HEK293 (cell line): ENCODE results near the gene HLA-DMB.

Experiments
- IKZF3 ChIP-seq: fragments of 450-650 bp; IDR thresholded peaks from 2 replicates; pipeline ENCODE4 v1.5.0; 2018; ENCODE audit warnings: missing biosample characterization, mild to moderate bottlenecking, missing genetic modification characterization, moderate library complexity
- MEIS1 ChIP-seq: sonication (generic); formaldehyde crosslinking; IDR thresholded peaks from 2 replicates; pipeline ENCODE4 v1.8.1; 2022; ENCODE audit warnings: missing genetic modification reagents, mild to moderate bottlenecking, borderline replicate concordance
- SCRT2 ChIP-seq: fragments of 450-650 bp; formaldehyde crosslinking; IDR thresholded peaks from 2 replicates; pipeline ENCODE4 v1.5.1; 2016; ENCODE audit warnings: missing biosample characterization, missing genetic modification characterization
- TRIM28 ChIP-seq: IDR thresholded peaks from 2 replicates; pipeline ENCODE4 v1.6.1; 2011; ENCODE audit warnings: low read length, control low read depth, borderline replicate concordance
- ZBTB17 ChIP-seq: fragments of 450-650 bp; formaldehyde crosslinking; IDR thresholded peaks from 2 replicates; pipeline ENCODE4 v1.5.1; 2016; ENCODE audit warnings: missing biosample characterization, missing genetic modification characterization
- ZNF169 ChIP-seq: fragments of 450-650 bp; formaldehyde crosslinking; IDR thresholded peaks from 2 replicates; pipeline ENCODE4 v1.5.1; 2016; ENCODE audit warnings: missing biosample characterization, missing genetic modification characterization
- ZNF266 ChIP-seq: fragments of 450-650 bp; formaldehyde crosslinking; IDR thresholded peaks from 2 replicates; pipeline ENCODE4 v1.5.1; 2016; ENCODE audit warnings: missing biosample characterization, missing genetic modification characterization, low read depth
- ZNF600 ChIP-seq: fragments of 450-650 bp; formaldehyde crosslinking; IDR thresholded peaks from 2 replicates; pipeline ENCODE4 v1.5.1; 2016; ENCODE audit warnings: missing biosample characterization, missing genetic modification characterization
- ZNF629 ChIP-seq: fragments of 450-650 bp; formaldehyde crosslinking; IDR thresholded peaks from 2 replicates; pipeline ENCODE4 v1.5.1; 2017; ENCODE audit warnings: missing biosample characterization, missing genetic modification characterization
- ZNF654 ChIP-seq: fragments of 450-650 bp; formaldehyde crosslinking; IDR thresholded peaks from 2 replicates; pipeline ENCODE4 v1.5.1; 2016; ENCODE audit warnings: low read depth, missing biosample characterization, missing genetic modification characterization
- ZXDB ChIP-seq: fragments of 450-650 bp; formaldehyde crosslinking; IDR thresholded peaks from 2 replicates; pipeline ENCODE4 v1.5.1; 2016; ENCODE audit warnings: missing biosample characterization, missing genetic modification characterization
- TF ChIP-seq, protein P1 (sequence below): fragments of 450-650 bp; formaldehyde crosslinking; conservative IDR thresholded peaks from 2 replicates; pipeline ENCODE4 v1.5.1; 2016; ENCODE audit warnings: low read depth, missing biosample characterization, missing genetic modification characterization
- TF ChIP-seq, protein P2 (sequence below): fragments of 450-650 bp; formaldehyde crosslinking; IDR thresholded peaks from 2 replicates; pipeline ENCODE4 v1.5.1; 2017; ENCODE audit warnings: missing biosample characterization, mild to moderate bottlenecking, missing genetic modification characterization, moderate library complexity
- TF ChIP-seq, protein P3 (sequence below): fragments of 450-650 bp; formaldehyde crosslinking; IDR thresholded peaks from 2 replicates; pipeline ENCODE4 v1.5.1; 2017; ENCODE audit warnings: missing biosample characterization, missing genetic modification characterization
- TF ChIP-seq, protein P4 (sequence below): fragments of 450-650 bp; formaldehyde crosslinking; IDR thresholded peaks from 2 replicates; pipeline ENCODE4 v1.5.1; 2016; ENCODE audit warnings: missing biosample characterization, missing genetic modification characterization, borderline replicate concordance
- TF ChIP-seq, protein P5 (sequence below): fragments of 450-650 bp; formaldehyde crosslinking; IDR thresholded peaks from 2 replicates; pipeline ENCODE4 v1.5.1; 2016; ENCODE audit warnings: missing biosample characterization, missing genetic modification characterization
- TF ChIP-seq, protein P6 (sequence below): fragments of 450-650 bp; formaldehyde crosslinking; IDR thresholded peaks from 2 replicates; pipeline ENCODE4 v1.5.1; 2017; ENCODE audit warnings: missing biosample characterization, missing genetic modification characterization

The HLA-DMB gene

DNA sequence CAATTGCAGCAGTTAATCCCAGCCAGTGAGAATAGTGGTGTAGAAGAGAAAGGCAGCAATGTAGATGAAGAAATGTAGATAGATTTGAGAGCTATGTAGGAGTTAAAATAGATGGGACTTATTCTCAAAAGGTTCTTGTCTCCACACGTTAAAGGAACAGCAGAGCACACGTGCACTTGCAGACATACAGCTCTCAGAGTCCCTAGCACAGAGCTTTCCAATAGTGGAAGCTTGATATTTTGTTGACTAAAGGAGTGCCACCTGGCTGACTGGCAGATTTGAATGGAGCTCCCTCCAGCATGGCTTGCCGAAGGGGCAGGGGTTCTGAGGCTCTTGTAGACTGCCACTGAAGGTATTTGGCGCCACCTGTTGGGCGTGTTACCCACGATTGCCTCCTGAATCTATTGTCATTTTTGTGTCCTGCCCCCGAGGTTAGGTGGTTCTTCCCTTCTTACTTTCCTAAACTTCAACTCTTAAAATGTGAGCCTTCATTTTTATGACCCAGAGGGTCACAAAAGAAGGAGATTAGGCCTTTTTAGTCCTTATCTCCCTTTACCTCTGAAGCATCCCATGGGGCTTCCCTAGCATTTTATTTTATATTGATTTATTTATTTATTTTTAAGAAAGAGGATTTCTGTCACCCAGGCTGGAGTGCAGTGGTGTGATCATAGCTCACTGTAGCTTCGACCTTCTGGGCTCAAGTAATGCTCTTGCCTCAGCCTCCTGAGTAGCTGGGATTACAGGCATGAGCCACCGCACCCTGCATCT, 44.0 kb upstream of the HLA-DMB start (continued):
- TF ChIP-seq, protein P1, sequence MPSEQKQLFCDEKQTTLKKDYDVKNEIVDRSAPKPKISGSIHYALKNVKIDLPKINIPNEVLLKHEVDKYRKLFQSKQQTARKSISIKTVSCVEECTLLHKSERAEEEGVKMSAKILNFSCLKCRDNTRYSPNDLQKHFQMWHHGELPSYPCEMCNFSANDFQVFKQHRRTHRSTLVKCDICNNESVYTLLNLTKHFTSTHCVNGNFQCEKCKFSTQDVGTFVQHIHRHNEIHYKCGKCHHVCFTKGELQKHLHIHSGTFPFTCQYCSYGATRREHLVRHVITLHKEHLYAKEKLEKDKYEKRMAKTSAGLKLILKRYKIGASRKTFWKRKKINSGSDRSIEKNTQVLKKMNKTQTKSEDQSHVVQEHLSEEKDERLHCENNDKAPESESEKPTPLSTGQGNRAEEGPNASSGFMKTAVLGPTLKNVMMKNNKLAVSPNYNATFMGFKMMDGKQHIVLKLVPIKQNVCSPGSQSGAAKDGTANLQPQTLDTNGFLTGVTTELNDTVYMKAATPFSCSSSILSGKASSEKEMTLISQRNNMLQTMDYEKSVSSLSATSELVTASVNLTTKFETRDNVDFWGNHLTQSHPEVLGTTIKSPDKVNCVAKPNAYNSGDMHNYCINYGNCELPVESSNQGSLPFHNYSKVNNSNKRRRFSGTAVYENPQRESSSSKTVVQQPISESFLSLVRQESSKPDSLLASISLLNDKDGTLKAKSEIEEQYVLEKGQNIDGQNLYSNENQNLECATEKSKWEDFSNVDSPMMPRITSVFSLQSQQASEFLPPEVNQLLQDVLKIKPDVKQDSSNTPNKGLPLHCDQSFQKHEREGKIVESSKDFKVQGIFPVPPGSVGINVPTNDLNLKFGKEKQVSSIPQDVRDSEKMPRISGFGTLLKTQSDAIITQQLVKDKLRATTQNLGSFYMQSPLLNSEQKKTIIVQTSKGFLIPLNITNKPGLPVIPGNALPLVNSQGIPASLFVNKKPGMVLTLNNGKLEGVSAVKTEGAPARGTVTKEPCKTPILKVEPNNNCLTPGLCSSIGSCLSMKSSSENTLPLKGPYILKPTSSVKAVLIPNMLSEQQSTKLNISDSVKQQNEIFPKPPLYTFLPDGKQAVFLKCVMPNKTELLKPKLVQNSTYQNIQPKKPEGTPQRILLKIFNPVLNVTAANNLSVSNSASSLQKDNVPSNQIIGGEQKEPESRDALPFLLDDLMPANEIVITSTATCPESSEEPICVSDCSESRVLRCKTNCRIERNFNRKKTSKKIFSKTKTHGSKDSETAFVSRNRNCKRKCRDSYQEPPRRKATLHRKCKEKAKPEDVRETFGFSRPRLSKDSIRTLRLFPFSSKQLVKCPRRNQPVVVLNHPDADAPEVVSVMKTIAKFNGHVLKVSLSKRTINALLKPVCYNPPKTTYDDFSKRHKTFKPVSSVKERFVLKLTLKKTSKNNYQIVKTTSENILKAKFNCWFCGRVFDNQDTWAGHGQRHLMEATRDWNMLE (tag by site-specific recombination), result no peak
- TF ChIP-seq ZNF169 (tag by site-specific recombination) (no peak), ZNF600 (tag by site-specific recombination) (peak; percentile 83), IKZF3 (tag by site-specific recombination) (peak; percentile 78), TRIM28 (0 out of 2 replicates have a peak, but pooled peaks have one; percentile 23), ZNF266 (tag by site-specific recombination) (no peak), ZXDB (peak; percentile 82), ZNF654 (tag by site-specific recombination) (peak; percentile 99), ZNF629 (tag by site-specific recombination) (peak; percentile 42), SCRT2 (tag by site-specific recombination) (peak; percentile 81), ZBTB17 (peak; percentile 85), MEIS1 (CRISPR knock-in tag) (0 out of 2 replicates have a peak, but pooled peaks have one; percentile 68)
- TF ChIP-seq, protein P2, sequence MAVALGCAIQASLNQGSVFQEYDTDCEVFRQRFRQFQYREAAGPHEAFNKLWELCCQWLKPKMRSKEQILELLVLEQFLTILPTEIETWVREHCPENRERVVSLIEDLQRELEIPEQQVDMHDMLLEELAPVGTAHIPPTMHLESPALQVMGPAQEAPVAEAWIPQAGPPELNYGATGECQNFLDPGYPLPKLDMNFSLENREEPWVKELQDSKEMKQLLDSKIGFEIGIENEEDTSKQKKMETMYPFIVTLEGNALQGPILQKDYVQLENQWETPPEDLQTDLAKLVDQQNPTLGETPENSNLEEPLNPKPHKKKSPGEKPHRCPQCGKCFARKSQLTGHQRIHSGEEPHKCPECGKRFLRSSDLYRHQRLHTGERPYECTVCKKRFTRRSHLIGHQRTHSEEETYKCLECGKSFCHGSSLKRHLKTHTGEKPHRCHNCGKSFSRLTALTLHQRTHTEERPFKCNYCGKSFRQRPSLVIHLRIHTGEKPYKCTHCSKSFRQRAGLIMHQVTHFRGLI (tag by site-specific recombination), result peak; percentile 15; the same call in 1 of the 2 replicates
- TF ChIP-seq, protein P3, sequence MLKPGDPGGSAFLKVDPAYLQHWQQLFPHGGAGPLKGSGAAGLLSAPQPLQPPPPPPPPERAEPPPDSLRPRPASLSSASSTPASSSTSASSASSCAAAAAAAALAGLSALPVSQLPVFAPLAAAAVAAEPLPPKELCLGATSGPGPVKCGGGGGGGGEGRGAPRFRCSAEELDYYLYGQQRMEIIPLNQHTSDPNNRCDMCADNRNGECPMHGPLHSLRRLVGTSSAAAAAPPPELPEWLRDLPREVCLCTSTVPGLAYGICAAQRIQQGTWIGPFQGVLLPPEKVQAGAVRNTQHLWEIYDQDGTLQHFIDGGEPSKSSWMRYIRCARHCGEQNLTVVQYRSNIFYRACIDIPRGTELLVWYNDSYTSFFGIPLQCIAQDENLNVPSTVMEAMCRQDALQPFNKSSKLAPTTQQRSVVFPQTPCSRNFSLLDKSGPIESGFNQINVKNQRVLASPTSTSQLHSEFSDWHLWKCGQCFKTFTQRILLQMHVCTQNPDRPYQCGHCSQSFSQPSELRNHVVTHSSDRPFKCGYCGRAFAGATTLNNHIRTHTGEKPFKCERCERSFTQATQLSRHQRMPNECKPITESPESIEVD (tag by site-specific recombination), result no peak
- TF ChIP-seq, protein P4, sequence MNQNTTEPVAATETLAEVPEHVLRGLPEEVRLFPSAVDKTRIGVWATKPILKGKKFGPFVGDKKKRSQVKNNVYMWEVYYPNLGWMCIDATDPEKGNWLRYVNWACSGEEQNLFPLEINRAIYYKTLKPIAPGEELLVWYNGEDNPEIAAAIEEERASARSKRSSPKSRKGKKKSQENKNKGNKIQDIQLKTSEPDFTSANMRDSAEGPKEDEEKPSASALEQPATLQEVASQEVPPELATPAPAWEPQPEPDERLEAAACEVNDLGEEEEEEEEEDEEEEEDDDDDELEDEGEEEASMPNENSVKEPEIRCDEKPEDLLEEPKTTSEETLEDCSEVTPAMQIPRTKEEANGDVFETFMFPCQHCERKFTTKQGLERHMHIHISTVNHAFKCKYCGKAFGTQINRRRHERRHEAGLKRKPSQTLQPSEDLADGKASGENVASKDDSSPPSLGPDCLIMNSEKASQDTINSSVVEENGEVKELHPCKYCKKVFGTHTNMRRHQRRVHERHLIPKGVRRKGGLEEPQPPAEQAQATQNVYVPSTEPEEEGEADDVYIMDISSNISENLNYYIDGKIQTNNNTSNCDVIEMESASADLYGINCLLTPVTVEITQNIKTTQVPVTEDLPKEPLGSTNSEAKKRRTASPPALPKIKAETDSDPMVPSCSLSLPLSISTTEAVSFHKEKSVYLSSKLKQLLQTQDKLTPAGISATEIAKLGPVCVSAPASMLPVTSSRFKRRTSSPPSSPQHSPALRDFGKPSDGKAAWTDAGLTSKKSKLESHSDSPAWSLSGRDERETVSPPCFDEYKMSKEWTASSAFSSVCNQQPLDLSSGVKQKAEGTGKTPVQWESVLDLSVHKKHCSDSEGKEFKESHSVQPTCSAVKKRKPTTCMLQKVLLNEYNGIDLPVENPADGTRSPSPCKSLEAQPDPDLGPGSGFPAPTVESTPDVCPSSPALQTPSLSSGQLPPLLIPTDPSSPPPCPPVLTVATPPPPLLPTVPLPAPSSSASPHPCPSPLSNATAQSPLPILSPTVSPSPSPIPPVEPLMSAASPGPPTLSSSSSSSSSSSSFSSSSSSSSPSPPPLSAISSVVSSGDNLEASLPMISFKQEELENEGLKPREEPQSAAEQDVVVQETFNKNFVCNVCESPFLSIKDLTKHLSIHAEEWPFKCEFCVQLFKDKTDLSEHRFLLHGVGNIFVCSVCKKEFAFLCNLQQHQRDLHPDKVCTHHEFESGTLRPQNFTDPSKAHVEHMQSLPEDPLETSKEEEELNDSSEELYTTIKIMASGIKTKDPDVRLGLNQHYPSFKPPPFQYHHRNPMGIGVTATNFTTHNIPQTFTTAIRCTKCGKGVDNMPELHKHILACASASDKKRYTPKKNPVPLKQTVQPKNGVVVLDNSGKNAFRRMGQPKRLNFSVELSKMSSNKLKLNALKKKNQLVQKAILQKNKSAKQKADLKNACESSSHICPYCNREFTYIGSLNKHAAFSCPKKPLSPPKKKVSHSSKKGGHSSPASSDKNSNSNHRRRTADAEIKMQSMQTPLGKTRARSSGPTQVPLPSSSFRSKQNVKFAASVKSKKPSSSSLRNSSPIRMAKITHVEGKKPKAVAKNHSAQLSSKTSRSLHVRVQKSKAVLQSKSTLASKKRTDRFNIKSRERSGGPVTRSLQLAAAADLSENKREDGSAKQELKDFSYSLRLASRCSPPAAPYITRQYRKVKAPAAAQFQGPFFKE (tag by site-specific recombination), result no peak
- TF ChIP-seq, protein P5, sequence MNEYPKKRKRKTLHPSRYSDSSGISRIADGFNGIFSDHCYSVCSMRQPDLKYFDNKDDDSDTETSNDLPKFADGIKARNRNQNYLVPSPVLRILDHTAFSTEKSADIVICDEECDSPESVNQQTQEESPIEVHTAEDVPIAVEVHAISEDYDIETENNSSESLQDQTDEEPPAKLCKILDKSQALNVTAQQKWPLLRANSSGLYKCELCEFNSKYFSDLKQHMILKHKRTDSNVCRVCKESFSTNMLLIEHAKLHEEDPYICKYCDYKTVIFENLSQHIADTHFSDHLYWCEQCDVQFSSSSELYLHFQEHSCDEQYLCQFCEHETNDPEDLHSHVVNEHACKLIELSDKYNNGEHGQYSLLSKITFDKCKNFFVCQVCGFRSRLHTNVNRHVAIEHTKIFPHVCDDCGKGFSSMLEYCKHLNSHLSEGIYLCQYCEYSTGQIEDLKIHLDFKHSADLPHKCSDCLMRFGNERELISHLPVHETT, result no peak; the same call in 1 of the 2 replicates
- TF ChIP-seq, protein P6, sequence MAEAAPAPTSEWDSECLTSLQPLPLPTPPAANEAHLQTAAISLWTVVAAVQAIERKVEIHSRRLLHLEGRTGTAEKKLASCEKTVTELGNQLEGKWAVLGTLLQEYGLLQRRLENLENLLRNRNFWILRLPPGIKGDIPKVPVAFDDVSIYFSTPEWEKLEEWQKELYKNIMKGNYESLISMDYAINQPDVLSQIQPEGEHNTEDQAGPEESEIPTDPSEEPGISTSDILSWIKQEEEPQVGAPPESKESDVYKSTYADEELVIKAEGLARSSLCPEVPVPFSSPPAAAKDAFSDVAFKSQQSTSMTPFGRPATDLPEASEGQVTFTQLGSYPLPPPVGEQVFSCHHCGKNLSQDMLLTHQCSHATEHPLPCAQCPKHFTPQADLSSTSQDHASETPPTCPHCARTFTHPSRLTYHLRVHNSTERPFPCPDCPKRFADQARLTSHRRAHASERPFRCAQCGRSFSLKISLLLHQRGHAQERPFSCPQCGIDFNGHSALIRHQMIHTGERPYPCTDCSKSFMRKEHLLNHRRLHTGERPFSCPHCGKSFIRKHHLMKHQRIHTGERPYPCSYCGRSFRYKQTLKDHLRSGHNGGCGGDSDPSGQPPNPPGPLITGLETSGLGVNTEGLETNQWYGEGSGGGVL (tag by site-specific recombination), result no peak
- TF ChIP-seq, all 188 proteins: peak for 24
